HAP-1 (cell line): ENCODE data around the gene GALNT12.

Source experiments
- DNase-seq, 2 experiments: peaks; one replicate each; pipeline ENCODE4 v3.0.0-alpha.2; 2016 to 2020; ENCODE audit warnings: low spot score in 2 of 2
- H3K27me3 ChIP-seq: fragments of 250-450 bp; sonication (Bioruptor Pico); 2 replicates; pipeline ENCODE4 v1.5.1; 2020; ENCODE audit warnings: low read depth, mild to moderate bottlenecking, moderate library complexity
- H3K36me3 ChIP-seq: fragments of 250-450 bp; sonication (Bioruptor Pico); replicated peaks from 2 replicates; pipeline ENCODE4 v1.5.1; 2020; ENCODE audit warnings: mild to moderate bottlenecking
- H3K4me1 ChIP-seq: fragments of 250-450 bp; sonication (Bioruptor Pico); 2 replicates; pipeline ENCODE4 v1.5.1; 2020; ENCODE audit warnings: mild to moderate bottlenecking
- H3K4me3 ChIP-seq: fragments of 250-450 bp; sonication (Bioruptor Pico); 2 replicates; pipeline ENCODE4 v1.5.1; 2020; ENCODE audit warnings: mild to moderate bottlenecking, moderate library complexity
- H3K9me3 ChIP-seq: fragments of 250-450 bp; sonication (Bioruptor Pico); 2 replicates; pipeline ENCODE4 v1.5.1; 2020; ENCODE audit warnings: mild to moderate bottlenecking, moderate library complexity
- in situ Hi-C: fragments of 300-500 bp; cut with MboI; formaldehyde crosslinking; loops from 3 replicates; pipeline ENCODE4 v1.14.3; 2020; ENCODE audit warnings: low sequenced_read_pairs, inconsistent platforms, mixed read lengths

Gene GALNT12

DNA sequence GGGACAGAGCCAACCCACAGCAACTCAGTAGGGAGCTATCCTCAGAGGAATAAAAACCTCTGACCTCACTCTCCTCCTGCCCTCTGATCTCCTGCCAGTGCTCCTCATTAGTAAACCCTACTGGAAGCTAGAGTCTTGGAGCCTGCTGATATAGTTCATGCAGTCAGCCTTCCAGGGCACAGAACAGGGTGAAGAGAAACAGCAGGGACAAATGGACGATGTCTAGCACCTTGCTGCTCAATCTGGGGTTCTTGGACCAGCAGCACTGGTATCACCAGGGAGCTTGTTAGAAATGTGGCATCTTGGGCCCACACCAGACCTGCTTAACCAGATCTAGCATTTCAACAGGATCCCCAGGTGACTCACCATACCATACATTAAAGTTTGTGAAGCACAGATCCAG is 5.5 kb upstream of the GALNT12 start:
- Histone ChIP-seq H3K36me3 (no peaks in the 10 kb centered on the region), H3K27me3 (no peaks in the 10 kb centered on the region), H3K4me1 (peaks cover 24% of the 10 kb centered on the region), H3K4me3 (no peak overlapping the region), H3K9me3 (0 out of 2 replicates have a peak, but pooled peaks cover 2% of the 10 kb centered on the region)
- no peak for DNase-seq
- in situ Hi-C loops, result no loop called here

DNA sequence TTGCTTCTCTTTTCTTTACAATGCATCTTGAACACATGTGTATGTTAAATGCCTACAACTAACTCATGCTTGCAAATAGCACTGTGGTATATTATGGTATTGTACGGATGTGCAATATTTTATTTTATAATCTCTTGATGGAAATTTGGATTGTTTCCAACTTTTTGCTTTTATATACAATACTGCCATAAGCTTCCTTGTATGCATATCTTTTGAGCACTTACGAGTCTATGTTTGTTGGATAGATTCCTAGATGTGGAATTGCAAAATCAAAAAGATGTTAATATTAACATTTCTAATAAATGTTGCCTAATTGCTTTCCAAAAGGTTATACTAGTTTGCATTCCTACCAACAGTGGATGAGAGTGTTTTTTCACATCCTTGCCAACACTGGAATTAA is 3.4 kb upstream of the GALNT12 start:
- DNase-seq, result no peak
- Histone ChIP-seq H3K27me3 (no peaks in the 10 kb centered on the region), H3K4me1 (peaks cover 29% of the 10 kb centered on the region), H3K9me3 (0 out of 2 replicates have a peak, but pooled peaks cover 2% of the 10 kb centered on the region), H3K4me3 (no peak overlapping the region), H3K36me3 (no peaks in the 10 kb centered on the region)
- in situ Hi-C loops, result no loop called here

DNA sequence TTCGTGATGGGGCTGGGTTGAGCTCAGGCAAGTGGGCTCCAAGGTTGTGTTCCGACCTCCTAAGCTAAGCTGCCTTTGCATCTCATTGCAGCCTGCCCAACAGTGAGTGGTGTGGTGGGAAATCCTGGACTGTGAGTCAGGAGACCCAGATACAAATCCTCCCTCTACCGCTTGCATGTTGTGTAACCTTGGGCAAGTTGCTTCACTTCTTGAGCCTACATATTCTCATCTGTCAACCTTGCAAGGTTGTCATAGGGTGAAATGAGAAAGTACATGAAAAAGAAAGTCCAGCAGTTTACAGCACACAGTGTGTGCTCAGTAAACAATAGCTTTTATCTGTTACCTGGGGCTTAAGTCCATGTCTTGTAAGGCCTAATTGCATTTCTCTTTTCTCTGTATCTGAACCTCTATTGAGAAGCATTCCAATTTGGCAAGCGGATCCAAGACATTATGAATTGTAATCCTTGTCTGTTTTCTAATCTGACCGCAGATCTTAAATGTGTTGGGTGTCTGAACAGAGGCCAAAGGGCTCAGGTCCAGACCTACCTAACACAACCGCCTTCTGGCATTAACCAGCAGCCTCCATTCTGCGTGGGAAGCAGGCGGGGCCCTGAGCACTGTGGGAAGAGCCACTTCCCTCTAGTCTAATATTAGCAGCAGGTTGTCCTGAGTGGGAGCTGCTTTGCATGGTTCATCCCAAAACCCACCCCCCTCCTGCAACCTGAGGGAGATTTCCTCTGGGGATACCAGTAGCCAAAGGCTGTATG is 1.8 kb upstream of the GALNT12 start:
- Histone ChIP-seq H3K27me3 (no peaks in the 10 kb centered on the region), H3K4me3 (no peak overlapping the region), H3K9me3 (no peaks in the 10 kb centered on the region), H3K36me3 (no peaks in the 10 kb centered on the region), H3K4me1 (peaks cover 19% of the 10 kb centered on the region)
- DNase-seq, result peak; percentile 25 to 59
- in situ Hi-C loops, result no loop called here

DNA sequence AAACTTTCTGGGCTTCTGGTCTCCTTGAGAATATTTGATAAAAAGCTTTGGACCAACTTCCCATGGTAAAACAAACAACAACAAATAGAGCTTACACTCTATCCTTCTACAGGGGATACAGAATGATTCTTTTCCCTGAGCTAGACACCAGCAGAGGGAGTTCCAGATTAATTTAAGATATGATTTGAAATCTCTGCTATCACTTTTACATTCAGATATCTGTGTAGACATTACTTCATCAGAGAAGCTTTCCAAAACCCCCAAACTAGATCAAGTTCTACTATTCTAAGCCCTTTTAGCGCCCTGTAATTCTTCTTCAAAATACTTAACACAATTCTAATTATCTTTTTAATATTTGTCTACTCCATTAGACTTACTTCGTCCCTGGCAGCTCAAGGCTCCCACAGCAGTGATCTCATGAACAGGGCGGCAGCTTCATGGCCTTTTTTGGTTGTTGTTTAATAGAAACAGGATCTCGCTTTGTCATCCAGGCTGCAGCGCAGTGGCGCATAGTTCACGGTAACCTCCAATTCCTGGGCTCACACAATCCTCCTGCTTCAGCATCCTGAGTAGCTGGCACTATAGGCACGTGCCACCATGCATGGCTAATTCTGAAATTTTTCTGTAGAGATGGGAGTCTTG is 955 bp upstream of the GALNT12 start:
- no peak for DNase-seq
- in situ Hi-C loops, result no loop called here

DNA sequence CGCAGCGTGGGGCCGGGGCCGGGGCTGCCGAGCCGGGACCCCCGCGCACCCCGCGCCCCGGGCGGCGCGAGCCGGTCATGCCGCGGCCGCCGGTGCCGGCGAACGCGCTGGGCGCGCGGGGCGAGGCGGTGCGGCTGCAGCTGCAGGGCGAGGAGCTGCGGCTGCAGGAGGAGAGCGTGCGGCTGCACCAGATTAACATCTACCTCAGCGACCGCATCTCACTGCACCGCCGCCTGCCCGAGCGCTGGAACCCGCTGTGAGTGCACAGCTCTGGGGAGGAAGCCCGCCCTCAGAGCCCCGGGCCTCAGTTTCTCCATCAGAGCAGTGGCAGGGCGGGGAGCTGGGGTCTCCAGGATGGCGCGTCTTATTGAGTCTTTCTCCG is 335 bp downstream of the GALNT12 start:
- no peaks in the 10 kb centered on the region for H3K9me3 ChIP-seq
- peak overlapping the region; percentile 40 for H3K4me3 ChIP-seq
- H3K27me3 ChIP-seq, result no peaks in the 10 kb centered on the region
- H3K36me3 ChIP-seq, result no peaks in the 10 kb centered on the region
- in situ Hi-C loops, result no loop called here
- H3K4me1 ChIP-seq, result peaks cover 19% of the 10 kb centered on the region
- peak in 1 of 2 experiments; percentile 49 for DNase-seq

More for the DNA sequence above, 955 bp upstream of the GALNT12 start:
- Histone ChIP-seq H3K4me1 (peaks cover 19% of the 10 kb centered on the region), H3K4me3 (no peak overlapping the region), H3K36me3 (no peaks in the 10 kb centered on the region), H3K9me3 (no peaks in the 10 kb centered on the region), H3K27me3 (no peaks in the 10 kb centered on the region)

DNA sequence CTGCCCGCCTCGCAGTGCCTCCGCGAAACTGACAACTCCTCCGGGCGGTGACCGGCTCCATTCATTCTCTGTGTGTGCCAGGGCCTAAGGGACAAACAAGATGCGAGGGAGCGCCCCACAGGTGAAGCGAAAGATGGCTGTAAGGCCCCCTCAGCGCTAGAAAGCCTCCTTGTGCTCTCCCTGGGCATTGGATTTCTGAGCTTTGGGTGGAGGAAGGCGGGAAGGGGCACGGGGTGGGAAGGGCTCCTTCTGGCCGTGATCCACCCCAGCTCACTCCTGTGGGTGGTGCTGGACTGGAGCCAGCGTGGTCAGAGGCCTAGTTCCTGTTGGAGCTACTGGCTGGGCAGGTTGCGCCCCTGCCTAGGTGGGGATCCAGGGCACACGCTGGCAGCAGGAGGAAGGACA is 943 bp downstream of the GALNT12 start:
- Histone ChIP-seq H3K36me3 (no peaks in the 10 kb centered on the region), H3K4me3 (peak overlapping the region; percentile 40), H3K27me3 (no peaks in the 10 kb centered on the region), H3K9me3 (no peaks in the 10 kb centered on the region), H3K4me1 (peaks cover 19% of the 10 kb centered on the region)
- in situ Hi-C loops, result no loop called here
- no peak for DNase-seq

DNA sequence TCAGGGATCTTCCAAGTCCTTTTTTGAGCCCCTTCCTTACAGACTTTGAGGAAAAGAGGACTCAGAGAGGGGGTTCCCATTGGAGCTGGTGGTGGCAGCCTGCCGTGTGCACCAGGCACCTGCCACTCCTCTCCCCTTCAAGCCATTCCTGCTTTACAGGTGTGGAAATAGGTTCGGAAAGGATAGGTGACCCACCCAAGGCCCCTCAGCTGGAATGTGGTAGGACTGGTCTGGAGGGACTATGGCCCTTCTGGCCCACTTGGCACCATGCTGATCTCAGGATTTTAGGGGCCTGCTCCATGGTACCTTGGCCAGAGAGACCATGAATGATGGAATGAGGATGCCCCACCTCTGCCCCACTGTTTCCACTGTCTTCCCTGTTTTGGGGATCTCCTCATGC is 1.4 kb downstream of the GALNT12 start:
- no peak overlapping the region for H3K4me3 ChIP-seq
- in situ Hi-C loops, result no loop called here
- no peaks in the 10 kb centered on the region for H3K9me3 ChIP-seq
- no peaks in the 10 kb centered on the region for H3K36me3 ChIP-seq
- no peak for DNase-seq
- H3K27me3 ChIP-seq, result no peaks in the 10 kb centered on the region
- peaks cover 17% of the 10 kb centered on the region for H3K4me1 ChIP-seq

DNA sequence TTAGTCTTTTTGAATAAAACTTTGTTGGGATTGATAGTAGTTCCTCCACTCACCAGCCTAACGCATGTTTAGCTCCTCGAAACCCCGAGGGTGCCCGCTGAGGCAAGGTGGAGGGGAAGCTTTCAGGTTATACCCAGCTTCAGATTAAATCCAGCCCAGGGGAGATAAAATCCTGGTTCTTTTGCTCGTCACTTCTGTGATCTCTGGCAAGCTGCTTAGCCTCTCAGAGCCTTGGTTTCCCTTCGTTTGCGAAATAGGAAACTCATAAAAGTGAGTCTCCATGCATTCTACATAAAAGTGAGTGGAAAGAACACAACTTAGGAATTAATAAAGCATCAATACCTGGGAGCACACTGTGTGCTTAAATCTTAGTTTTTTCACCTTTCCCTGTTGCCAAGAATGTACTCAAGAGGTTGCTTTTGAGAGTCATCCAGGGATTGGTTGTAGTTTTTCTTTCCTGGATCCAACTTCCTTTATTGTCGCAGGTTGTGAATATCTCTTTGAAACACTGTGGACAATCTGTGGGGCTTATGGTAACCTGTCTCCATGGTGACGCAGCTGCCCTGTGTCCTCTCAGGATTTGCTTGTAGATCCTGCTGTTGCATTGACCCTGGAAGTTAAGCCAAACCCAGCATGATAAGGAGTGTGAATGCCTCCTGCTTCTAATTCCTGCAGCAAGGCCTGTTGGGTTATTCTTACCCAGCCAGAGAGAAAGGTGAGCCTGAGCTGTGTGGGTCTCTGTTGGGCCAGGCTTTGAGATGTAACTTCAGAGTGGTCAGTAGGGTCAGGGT is 2.0 kb downstream of the GALNT12 start:
- peaks cover 15% of the 10 kb centered on the region for H3K4me1 ChIP-seq
- H3K9me3 ChIP-seq, result no peaks in the 10 kb centered on the region
- no peak for DNase-seq
- H3K27me3 ChIP-seq, result no peaks in the 10 kb centered on the region
- H3K36me3 ChIP-seq, result no peaks in the 10 kb centered on the region
- H3K4me3 ChIP-seq, result no peak overlapping the region
- in situ Hi-C loops, result no loop called here

DNA sequence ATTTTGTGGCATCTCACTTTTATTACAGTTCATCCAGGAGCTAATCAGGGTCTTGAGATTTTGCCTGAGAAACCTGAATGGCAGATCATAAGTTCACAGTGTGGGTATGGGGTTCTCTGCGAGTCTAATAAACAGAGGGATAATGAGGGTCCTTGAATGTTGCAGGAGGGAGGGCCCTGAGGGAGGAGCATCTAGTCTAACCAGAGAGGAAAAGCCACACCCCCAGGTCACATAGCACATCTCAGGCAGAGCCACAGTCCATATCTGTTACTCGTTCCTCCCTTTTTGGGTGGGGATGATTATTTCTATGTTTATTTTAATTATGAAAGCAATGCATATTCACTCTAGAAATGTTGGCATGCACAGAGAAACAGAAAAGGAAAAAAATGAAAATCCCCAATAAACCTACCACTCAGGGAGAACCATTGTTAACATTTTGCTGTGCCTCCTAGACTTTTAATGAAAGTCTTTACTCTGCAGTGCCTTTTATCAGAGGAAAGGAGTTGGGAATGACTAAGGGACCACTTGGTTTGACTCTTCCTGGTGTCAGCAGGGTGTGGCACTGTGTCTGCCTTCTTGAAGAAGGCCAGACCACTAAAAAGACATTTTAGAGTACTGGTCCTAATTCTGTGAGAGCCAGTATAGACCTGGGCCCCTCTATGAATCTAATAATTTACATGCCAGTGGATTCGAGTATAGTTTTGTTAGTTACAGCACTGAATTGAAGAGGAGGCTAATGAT is 2.8 kb downstream of the GALNT12 start:
- Histone ChIP-seq H3K4me1 (peaks cover 15% of the 10 kb centered on the region), H3K27me3 (no peaks in the 10 kb centered on the region), H3K36me3 (no peaks in the 10 kb centered on the region), H3K4me3 (no peak overlapping the region), H3K9me3 (no peaks in the 10 kb centered on the region)
- in situ Hi-C loops, result no loop called here
- no peak for DNase-seq

DNA sequence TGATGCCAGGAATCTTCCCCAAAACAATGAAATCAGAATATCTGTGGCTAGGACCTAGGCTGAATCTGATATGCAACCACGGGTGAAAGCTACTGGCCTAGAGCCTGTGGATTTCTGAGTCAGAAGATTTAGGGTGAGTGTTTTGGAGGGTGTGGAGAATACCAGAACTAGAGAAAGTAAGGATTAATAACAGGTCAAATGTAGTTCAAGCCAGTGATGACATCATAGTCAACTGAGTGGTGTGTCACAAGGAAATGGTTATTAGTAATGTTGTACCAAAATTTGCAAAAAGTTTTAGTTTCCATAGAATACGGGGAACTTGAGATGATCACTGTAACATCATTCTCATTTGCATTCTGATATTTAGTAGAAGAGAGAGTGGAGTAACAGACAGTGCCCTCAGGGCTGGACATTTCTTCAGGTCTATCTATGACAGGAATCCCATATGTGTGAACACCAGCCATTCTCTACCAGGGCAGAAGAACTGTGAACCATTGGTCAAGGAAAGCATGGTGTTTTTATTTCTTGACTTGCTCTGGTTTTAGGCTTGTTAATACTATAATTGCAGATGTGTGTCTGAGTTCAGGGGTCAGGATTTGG is 3.7 kb downstream of the GALNT12 start:
- in situ Hi-C loops, result no loop called here
- H3K36me3 ChIP-seq, result no peaks in the 10 kb centered on the region
- H3K4me1 ChIP-seq, result peaks cover 9% of the 10 kb centered on the region
- H3K9me3 ChIP-seq, result no peaks in the 10 kb centered on the region
- no peak overlapping the region for H3K4me3 ChIP-seq
- DNase-seq, result no peak
- no peaks in the 10 kb centered on the region for H3K27me3 ChIP-seq

DNA sequence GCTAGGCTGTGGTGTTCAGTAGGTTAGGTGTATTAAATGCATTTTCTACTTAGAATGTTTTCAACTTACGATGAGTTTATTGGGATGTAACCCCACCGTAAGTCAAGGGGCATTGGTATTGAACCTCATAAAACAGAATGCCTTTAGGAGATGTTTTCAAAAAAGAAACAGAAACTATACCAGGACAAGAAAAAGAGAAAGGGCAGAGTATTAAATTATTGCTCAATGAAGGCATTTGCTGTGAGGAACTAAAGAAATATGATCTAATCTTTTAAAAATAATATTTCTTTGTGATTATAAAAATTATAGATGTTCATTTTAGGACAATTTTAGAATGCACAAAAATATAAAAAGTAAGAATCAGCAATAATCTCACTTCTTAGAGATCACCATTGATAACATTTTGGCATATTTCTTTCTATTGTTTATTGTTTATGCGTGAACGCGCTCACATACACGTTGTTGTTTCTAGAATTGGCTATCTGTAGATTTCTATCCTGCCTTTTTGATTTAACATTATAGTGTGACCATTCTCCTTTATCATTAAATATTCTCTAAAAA is 8.0 kb downstream of the GALNT12 start:
- H3K27me3 ChIP-seq, result no peaks in the 10 kb centered on the region
- H3K9me3 ChIP-seq, result no peaks in the 10 kb centered on the region
- in situ Hi-C loops, result no loop called here
- DNase-seq, result no peak
- no peaks in the 10 kb centered on the region for H3K4me1 ChIP-seq
- no peak overlapping the region for H3K4me3 ChIP-seq
- H3K36me3 ChIP-seq, result no peaks in the 10 kb centered on the region

DNA sequence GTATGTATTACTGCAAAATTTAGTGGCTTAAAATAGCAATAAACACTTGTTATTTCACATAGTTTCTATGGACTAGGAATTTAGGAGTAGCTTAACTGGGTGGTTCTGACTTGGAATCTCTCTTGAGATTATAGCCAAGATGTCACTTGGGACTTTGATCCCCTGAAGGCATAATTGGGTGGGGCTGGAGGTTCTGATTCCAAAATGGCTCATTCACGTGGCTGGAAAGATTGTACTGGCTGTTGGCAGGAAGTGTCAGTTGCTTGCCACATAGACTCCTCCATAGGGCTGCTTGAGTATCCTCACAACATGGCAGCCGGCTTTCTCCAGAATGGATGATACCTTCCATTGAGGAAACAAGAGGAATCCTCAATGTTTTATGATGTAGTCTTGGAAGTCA is 11.3 kb downstream of the GALNT12 start:
- no peak for DNase-seq
- H3K4me3 ChIP-seq, result no peak overlapping the region
- no peaks in the 10 kb centered on the region for H3K36me3 ChIP-seq
- no peaks in the 10 kb centered on the region for H3K27me3 ChIP-seq
- no peaks in the 10 kb centered on the region for H3K4me1 ChIP-seq
- no peaks in the 10 kb centered on the region for H3K9me3 ChIP-seq
- in situ Hi-C loops, result no loop called here

DNA sequence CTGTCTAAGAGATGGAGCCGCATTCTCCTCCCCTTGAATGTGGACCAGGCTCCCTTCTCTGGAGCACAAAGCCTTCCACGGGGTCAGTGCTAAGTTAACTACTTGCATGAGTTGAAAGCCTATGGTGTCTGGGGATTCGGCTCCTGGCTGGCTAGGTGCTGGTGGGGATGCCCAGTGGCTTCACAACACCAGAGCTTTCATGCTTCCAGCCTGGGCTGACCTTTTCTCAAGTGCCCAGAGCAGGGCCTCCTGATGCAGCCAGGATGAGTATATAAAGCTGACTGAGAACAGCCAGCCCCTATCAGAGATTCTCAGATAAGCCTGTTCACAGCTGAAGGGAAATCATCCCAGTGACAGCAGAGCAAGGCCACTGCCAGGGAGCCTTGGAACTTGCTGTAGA is 11.8 kb downstream of the GALNT12 start:
- H3K9me3 ChIP-seq, result no peaks in the 10 kb centered on the region
- in situ Hi-C loops, result no loop called here

More for the DNA sequence above, 11.8 kb downstream of the GALNT12 start:
- no peaks in the 10 kb centered on the region for H3K4me1 ChIP-seq
- no peaks in the 10 kb centered on the region for H3K27me3 ChIP-seq
- H3K4me3 ChIP-seq, result no peak overlapping the region
- H3K36me3 ChIP-seq, result no peaks in the 10 kb centered on the region
- DNase-seq, result no peak
